IPS DF 6.9 (cell line): Measurements from ENCODE around the gene UBAC2.

Experiments used
- DNase-seq: peaks from one replicate; pipeline ENCODE4 v3.0.0-alpha.2; 2013; ENCODE audit warnings: low read depth, low spot score
- H3K27ac ChIP-seq: one replicate; pipeline ENCODE4 v1.5.1; 2013; ENCODE audit warnings: low read length, control low read depth
- H3K27me3 ChIP-seq: 2 replicates; pipeline ENCODE4 v1.6.1; 2013; ENCODE audit warnings: mild to moderate bottlenecking, low read length; ENCODE audit not compliant: control insufficient read depth, insufficient read depth
- H3K36me3 ChIP-seq: 2 replicates; pipeline ENCODE4 v1.6.1; 2013; ENCODE audit warnings: low read length; ENCODE audit not compliant: control insufficient read depth, insufficient read depth
- H3K4me1 ChIP-seq: 2 replicates; pipeline ENCODE4 v1.6.1; 2013; ENCODE audit warnings: low read length; ENCODE audit not compliant: control insufficient read depth, insufficient read depth
- H3K4me3 ChIP-seq: 2 replicates; pipeline ENCODE4 v1.5.1; 2013; ENCODE audit warnings: mild to moderate bottlenecking, low read length
- H3K9me3 ChIP-seq: 2 replicates; pipeline ENCODE4 v1.6.1; 2013; ENCODE audit warnings: low read length, inconsistent platforms; ENCODE audit not compliant: control insufficient read depth, insufficient read depth
- WGBS: extraction: QIAGEN DNeasy Blood & Tissue Kit; methylation state at CpG from one replicate; pipeline ENCODE4 v1.1.7; 2013; ENCODE audit warnings: mixed read lengths, missing lambda C conversion rate; ENCODE audit not compliant: insufficient read length, insufficient coverage; 5-methylcytosine and 5-hydroxymethylcytosine counted together

UBAC2 gene

DNA sequence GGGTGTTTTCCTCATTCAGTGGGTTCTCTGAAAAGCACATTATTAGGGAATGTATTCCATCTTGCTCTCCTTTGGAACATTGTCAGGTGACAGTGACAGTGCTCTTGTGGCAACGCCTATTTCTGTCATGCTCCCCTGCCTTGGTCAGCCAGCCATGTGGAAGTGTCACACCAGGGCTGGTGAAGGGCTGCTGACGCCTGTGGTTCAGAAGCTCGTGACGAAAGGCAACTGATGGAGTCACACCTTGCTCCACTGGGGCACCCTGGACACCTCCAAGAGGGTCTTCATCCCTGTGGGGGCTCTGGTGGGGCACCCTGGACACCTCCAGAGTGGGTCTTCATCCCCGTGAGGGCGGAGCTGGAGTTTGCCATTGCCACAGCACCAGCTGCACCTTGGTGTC, 175.5 kb downstream of the UBAC2 start:
- no peaks in the 10 kb centered on the region for H3K36me3 ChIP-seq
- no peaks in the 10 kb centered on the region for H3K27me3 ChIP-seq
- H3K4me1 ChIP-seq: peaks cover 4% of the 10 kb centered on the region; the same call in 1 of the 2 replicates
- no peak for DNase-seq
- H3K27ac ChIP-seq: no peak overlapping the region
- no peak overlapping the region for H3K4me3 ChIP-seq
- WGBS: no CpG with 5 or more reads among the region's 6 CpGs
- H3K9me3 ChIP-seq: no peaks in the 10 kb centered on the region

DNA sequence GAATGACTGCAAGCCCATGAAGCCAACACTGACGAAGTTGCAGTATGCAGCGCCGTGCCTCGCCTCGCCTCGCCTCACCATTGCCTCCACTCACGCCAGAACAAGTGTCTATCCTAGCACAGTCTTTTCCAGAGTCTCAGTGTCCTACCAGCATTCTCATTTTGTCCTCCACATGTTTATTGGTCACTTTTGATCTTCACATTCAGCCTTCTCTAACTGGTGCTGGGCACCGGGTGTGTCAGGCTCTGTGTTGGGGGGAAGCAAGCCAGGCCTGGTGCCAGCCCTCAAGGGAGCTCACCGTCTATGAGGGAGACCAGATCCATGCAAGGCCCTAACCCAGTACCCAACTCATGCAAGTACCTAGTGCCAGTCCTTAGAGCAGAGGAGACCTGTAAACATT, 176.3 kb downstream of the UBAC2 start:
- Histone ChIP-seq H3K27ac (no peak overlapping the region), H3K4me3 (no peak overlapping the region), H3K36me3 (no peaks in the 10 kb centered on the region), H3K9me3 (no peaks in the 10 kb centered on the region), H3K27me3 (no peaks in the 10 kb centered on the region), H3K4me1 (peaks cover 4% of the 10 kb centered on the region; the same call in 1 of the 2 replicates)
- WGBS: no CpG with 5 or more reads among the region's 9 CpGs
- DNase-seq: no peak

DNA sequence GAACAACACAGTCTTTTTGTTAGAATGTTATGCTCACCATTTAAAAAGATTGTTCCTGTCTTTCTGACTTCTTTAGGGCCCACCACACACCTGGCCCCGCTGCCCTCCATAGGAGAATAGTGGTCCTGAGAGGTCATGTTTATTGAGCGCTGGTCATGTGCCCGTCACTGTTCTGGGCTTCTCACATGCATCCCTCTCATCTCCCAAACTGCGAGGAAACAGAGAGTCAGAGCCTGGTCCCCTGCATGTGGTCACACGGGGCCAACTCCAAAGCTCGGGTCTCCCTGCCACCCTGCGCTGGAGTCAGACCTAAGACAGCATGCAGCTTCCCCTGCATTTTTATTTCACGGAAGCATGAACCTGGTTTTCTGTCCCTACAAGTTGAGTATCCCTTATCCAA, 177.0 kb downstream of the UBAC2 start:
- H3K27ac ChIP-seq: no peak overlapping the region
- H3K9me3 ChIP-seq: no peaks in the 10 kb centered on the region
- peaks cover 4% of the 10 kb centered on the region; the same call in 1 of the 2 replicates for H3K4me1 ChIP-seq
- no peaks in the 10 kb centered on the region for H3K36me3 ChIP-seq
- H3K4me3 ChIP-seq: no peak overlapping the region
- H3K27me3 ChIP-seq: no peaks in the 10 kb centered on the region
- no peak for DNase-seq
- WGBS: no CpG with 5 or more reads among the region's 8 CpGs

DNA sequence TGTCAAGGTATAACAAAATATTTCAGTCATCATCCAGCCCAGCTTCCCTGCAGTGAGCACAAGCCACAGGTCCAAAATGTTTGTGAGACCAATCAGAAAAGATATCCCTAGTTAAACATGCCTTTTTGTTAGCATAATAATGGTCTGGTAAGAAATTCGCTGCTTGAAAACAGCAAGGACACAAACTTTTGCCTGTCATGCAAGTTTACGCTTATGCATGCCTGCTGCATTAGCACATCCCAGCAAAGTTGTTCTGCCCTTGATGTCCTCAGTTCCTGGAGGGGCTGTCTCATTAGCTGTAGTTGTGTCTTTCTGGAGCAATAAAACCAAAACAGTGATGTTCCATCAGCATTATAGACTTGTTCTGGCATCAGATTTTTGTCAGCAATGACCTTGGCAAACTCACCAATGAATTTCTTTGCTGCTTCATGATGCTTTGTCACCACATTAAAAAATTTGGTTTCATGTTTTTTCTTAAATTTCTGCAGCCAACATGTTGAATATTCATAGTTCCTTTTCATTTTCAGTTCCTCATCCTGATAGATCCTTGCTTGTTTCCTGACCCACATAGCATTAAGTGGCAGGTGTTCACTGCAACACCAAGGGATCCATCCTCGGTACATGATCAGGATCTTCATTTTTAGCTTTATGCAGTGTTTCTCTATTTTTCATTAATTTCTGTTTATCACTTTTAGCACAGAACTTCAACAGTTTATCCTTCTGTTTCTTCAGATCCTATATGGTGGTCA, 178.5 kb downstream of the UBAC2 start:
- Histone ChIP-seq H3K4me3 (no peak overlapping the region), H3K4me1 (peaks cover 6% of the 10 kb centered on the region), H3K27ac (no peak overlapping the region), H3K27me3 (no peaks in the 10 kb centered on the region), H3K36me3 (no peaks in the 10 kb centered on the region), H3K9me3 (no peaks in the 10 kb centered on the region)
- DNase-seq: no peak
- no CpG with 5 or more reads among the region's 3 CpGs for WGBS

DNA sequence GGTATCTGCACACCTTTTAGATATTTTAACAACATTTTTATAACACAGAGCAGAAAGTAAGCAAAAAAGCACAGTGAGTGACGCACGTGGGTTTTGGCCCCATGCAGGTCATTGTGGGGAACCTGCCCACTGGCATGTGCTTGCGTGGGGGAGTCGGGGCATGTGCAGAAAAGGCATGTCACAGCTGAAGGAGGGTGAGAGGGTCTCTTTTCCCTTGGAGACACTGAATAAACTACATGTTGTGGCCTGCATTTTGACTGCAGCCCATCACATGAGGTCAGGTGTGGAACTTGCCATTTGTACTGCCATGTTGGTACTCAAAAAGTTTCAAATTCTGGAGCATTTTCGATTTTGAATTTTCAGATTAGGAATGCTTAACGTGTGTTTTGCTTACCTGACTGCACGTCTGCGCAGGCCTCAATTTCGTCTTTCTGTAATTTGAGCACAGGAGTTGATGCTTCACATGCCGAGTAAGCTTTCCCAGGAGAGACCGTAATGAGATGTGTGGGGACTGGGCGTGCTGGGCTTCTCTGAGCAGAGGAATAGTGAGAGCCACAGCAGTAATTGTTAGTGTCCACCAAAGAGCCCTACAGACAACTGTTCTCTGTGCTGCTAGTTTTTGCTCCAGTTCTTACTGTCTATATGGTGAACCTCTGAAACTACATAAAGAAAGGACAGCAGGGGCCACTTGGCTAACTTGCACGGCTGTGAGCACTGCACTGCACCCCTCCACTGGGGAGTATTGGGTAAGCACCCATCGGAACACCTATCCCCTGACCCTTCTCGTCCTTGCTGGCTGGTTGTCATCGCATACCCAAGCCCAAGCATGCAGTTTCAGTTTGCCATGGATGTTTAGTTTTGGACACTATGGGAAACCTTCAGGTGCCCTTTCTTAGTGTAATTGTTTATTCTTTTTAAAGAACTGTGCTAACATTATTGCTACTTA, 179.5 kb downstream of the UBAC2 start:
- no peaks in the 10 kb centered on the region for H3K9me3 ChIP-seq
- H3K4me3 ChIP-seq: no peak overlapping the region
- no peaks in the 10 kb centered on the region for H3K27me3 ChIP-seq
- H3K4me1 ChIP-seq: peaks cover 6% of the 10 kb centered on the region
- no peak for DNase-seq
- no peaks in the 10 kb centered on the region for H3K36me3 ChIP-seq
- H3K27ac ChIP-seq: no peak overlapping the region
- WGBS: no CpG with 5 or more reads among the region's 16 CpGs

DNA sequence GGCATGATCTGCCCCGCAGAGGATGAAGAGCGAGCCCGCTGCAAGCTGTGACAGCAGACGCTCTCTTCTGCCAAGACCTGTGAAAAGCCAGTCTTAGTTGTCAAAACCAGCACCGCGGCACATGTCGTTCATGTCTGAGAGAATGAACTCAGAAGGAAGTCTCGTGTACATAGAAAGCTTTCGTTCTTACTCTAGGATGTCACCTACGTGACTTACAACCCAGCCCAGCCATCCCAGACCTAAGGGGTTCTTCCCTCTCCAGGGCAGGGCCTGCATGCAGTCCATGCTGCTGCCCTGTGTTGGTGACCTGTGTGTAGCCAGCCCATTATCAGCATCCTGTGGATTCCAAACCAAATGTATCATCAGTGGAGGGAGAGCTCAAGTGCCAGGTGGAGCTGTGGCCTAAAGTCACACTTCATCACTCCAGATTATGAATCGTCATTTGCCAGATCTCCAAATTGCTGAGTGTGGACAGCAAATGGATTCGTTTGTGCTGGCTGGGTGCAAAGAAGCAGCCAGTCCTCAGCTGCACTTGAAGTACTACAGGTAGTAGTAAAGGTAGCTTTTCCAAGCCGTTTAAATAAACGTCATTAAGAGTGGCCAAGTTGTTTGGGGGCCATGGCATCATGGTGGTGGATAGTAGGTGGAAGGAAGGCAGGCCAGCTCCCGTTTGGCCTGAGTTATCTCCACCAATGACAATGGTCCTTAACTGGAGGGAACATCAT, 180.4 kb downstream of the UBAC2 start:
- Histone ChIP-seq H3K27me3 (no peaks in the 10 kb centered on the region), H3K4me1 (peaks cover 6% of the 10 kb centered on the region), H3K4me3 (no peak overlapping the region), H3K9me3 (no peaks in the 10 kb centered on the region), H3K27ac (no peak overlapping the region), H3K36me3 (no peaks in the 10 kb centered on the region)
- WGBS: no CpG with 5 or more reads among the region's 15 CpGs
- no peak for DNase-seq

DNA sequence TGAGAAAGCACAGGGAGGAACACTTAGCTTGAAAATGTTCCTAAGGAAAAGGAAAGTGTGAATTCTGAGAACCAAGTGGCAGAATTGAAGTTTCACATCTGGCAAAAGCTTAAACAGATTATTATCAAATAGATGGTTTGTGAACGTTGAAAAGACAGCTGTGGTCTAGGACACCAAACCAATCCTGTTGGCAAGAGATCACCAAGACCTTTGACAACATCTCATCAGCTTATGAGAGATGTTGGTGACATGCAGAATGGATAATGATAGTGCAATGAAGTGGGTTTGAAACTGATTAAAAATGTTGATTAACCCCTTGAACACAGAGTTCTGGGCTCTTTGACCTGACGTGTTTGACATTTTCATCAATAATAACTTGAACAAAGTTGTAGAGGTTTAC, 181.1 kb downstream of the UBAC2 start:
- WGBS: no CpG with 5 or more reads among the region's 2 CpGs
- no peaks in the 10 kb centered on the region for H3K36me3 ChIP-seq
- H3K4me1 ChIP-seq: peaks cover 6% of the 10 kb centered on the region
- DNase-seq: no peak
- no peaks in the 10 kb centered on the region for H3K9me3 ChIP-seq
- no peak overlapping the region for H3K4me3 ChIP-seq
- H3K27me3 ChIP-seq: no peaks in the 10 kb centered on the region
- no peak overlapping the region for H3K27ac ChIP-seq

DNA sequence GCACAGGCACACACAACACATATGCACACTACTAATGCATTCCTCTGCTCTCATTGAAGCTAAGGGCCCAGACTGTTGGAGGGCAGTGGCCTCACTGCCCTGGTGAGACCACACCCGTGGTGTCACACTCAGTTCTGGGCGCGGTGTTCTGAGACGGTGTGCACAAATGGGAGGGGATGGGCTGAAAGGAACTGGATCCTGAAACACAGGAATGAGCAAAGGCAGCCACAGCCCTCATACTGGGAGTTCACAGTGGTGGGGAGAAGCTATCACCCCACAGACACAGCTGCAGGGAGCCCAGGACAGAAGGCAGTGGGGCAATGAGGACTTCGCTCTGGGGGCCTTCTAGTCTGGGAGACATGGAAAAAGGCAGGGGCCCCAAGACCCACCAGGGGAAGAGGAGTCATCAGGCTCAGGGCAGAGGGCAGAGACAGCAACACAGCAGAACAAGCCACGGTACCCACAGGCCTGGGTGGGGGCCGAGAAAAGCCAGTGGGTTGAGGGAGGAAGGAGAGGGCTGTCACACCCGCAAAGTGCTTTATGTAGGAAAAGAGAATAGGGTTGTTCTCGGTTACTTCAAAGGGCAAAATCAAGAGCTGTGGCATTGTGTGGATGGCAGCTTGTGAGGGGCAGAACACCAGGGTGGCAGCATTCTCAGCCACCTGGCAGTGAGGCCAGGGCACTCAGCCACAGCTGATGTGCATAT, 181.9 kb downstream of the UBAC2 start:
- Histone ChIP-seq H3K4me3 (no peak overlapping the region), H3K4me1 (peaks cover 6% of the 10 kb centered on the region), H3K36me3 (no peaks in the 10 kb centered on the region), H3K27ac (no peak overlapping the region), H3K9me3 (no peaks in the 10 kb centered on the region), H3K27me3 (no peaks in the 10 kb centered on the region)
- DNase-seq: no peak
- WGBS: no CpG with 5 or more reads among the region's 9 CpGs

DNA sequence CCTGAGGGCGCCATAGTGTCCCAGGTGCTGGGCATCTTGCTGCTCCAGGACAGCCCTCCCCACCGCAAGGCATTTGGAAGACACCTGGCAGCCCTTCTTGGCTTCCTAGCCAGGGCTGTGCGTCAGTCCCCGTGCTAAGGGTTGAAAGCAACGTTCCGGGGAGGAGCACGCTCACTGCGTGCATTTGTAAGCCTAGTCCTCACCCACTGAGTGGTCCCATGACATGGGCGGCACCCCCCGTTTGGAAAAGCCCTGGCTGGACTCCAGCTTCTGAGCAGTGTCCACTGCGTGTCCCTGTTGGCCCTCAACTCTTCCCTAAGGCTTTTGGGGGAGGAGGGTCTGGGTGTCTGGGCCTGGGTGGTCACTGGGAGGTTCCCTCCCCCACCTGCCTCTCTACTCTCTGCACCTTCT, 182.9 kb downstream of the UBAC2 start:
- Histone ChIP-seq H3K9me3 (no peaks in the 10 kb centered on the region), H3K27ac (no peak overlapping the region), H3K27me3 (no peaks in the 10 kb centered on the region), H3K4me1 (peaks cover 6% of the 10 kb centered on the region), H3K4me3 (no peak overlapping the region), H3K36me3 (no peaks in the 10 kb centered on the region)
- DNase-seq: no peak
- no CpG with 5 or more reads among the region's 11 CpGs for WGBS

DNA sequence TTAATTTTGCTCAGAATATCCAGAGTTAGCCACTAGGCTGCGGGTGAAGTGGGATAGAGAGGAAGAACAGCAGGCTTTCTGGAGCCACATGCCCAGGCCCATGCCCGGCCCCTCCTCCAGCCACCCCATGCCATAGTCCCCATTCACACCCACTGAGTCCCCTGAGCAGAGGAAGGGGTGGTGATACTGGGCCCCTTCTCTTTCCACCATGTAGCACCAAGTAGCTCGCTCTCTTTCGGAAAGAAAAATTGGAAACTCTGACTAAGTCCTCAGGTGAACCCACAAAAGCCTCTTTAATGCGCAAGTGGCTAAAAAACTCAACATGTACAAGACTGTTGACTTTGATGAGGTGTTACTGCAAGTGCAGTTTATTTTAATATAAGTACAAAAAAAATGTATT, 183.3 kb downstream of the UBAC2 start:
- DNase-seq: no peak
- no CpG with 5 or more reads among the region's 5 CpGs for WGBS
- Histone ChIP-seq H3K9me3 (no peaks in the 10 kb centered on the region), H3K4me3 (no peak overlapping the region), H3K27ac (no peak overlapping the region), H3K36me3 (no peaks in the 10 kb centered on the region), H3K4me1 (peaks cover 6% of the 10 kb centered on the region), H3K27me3 (no peaks in the 10 kb centered on the region)
